Esophagus squamous epithelium (tissue), 5 donors: ENCODE results near the gene ANKRD40. TPM values are rescaled to one million over a fixed set of nuclear protein-coding genes. Genes with fewer than 3 reads are reported as not detected.
A peak's percentile ranks its signal among the peaks of the same experiment; 100 is the strongest.

ENCODE experiments used
- DNase-seq: peaks from one replicate; lab custom pipeline; 2025; lab: John Stamatoyannopoulos, UW
- H3K27ac ChIP-seq, 4 donors: fragments of 200-600 bp; sonication (generic); one replicate each; pipeline ENCODE4 v1.5.1; 2016 to 2019; ENCODE audit warnings: mild to moderate bottlenecking in 1 of 4
- H3K27me3 ChIP-seq, 4 donors: fragments of 200-600 bp; sonication (generic); 1 replicate in 3 of 4; 2 replicates in 1 of 4; pipeline versions ENCODE4 v1.5.1 to v1.6.0; 2017 to 2021; ENCODE audit warnings: antibody characterized with exemption in 1 of 4
- H3K36me3 ChIP-seq, 3 donors: fragments of 200-600 bp; sonication (generic); one replicate each; pipeline ENCODE4 v1.5.1; 2016 to 2019
- H3K4me1 ChIP-seq, 3 donors: fragments of 200-600 bp; sonication (generic); one replicate each; pipeline ENCODE4 v1.5.1; 2017 to 2019
- H3K4me3 ChIP-seq, 4 donors: fragments of 200-600 bp; sonication (generic); 1 replicate in 3 of 4; 2 replicates in 1 of 4; pipeline ENCODE4 v1.5.1; 2016 to 2019; ENCODE audit warnings: mild to moderate bottlenecking in 2 of 4, moderate library complexity in 1 of 4
- H3K9me3 ChIP-seq, 3 donors: fragments of 200-600 bp; sonication (generic); one replicate each; pipeline ENCODE4 v1.5.1; 2016 to 2019
- CTCF ChIP-seq, 6 experiments: fragments of 450-650 bp in 4 of 6; fragments of 200-600 bp in 2 of 6; sonication (generic) in 2 of 6; IDR thresholded peaks; one replicate each; pipeline ENCODE4 v1.5.1; 2016 to 2019; ENCODE audit warnings: antibody characterized with exemption in 6 of 6, mild to moderate bottlenecking in 4 of 6, moderate library complexity in 4 of 6
- POLR2A ChIP-seq, 4 donors: fragments of 450-650 bp; IDR thresholded peaks; one replicate each; pipeline ENCODE4 v1.6.1; 2017; ENCODE audit warnings: antibody characterized with exemption in 4 of 4, mild to moderate bottlenecking in 4 of 4, moderate library complexity in 3 of 4
- WGBS, 2 donors: methylation state at CpG; one replicate each; pipeline ENCODE4 v1.1.5; 2018; 5-methylcytosine and 5-hydroxymethylcytosine counted together
- intact Hi-C: fragments of 100-400 bp; cut with DNase I; formaldehyde crosslinking; loops from one replicate; pipeline ENCODE4 v1.15.0; 2022
- total RNA-seq, 4 donors: library from RNA; depleted of rRNA; stranded (reverse); fragments of >200 nt; gene quantifications; one replicate each; pipeline ENCODE4 v1.1.0, GENCODE V29; 2016
- donor health status: DM: yes; HTN: yes; CAD: no.

ANKRD40 gene
- total RNA-seq, 4 donors from 2014 or later, result 10.7 to 34.9 (median 17.9) TPM

- intact Hi-C loops, result no loop called here
- no peaks in the 10 kb centered on the region for H3K36me3 ChIP-seq
- H3K27ac ChIP-seq, result peak overlapping the region in 1 of 4 donors; percentile 84
- TF ChIP-seq CTCF (IDR thresholded peaks at IDR 0.05) (no peak), POLR2A (IDR thresholded peaks at IDR 0.05) (no peak)
- H3K4me3 ChIP-seq, result no peak overlapping the region
- H3K4me1 ChIP-seq, result peaks cover 24 to 56% (median 38%) of the 10 kb centered on the region in 3 donors
- DNase-seq, result no peak
- H3K9me3 ChIP-seq, result no peaks in the 10 kb centered on the region
- no peaks in the 10 kb centered on the region for H3K27me3 ChIP-seq
- WGBS, 2 donors, result 59 to 85% methylated on average over 4 of the region's 6 CpGs
These were observed 49.1 kb downstream of the ANKRD40 start for GRCh38 chr17:50658616-50659015.

- H3K9me3 ChIP-seq, result no peaks in the 10 kb centered on the region
- intact Hi-C loops, result no loop called here
- no peak overlapping the region for H3K4me3 ChIP-seq
- H3K36me3 ChIP-seq, result no peaks in the 10 kb centered on the region
- H3K4me1 ChIP-seq, result peaks cover 24 to 55% (median 36%) of the 10 kb centered on the region in 3 donors
- no peak overlapping the region for H3K27ac ChIP-seq
- 77 to 80% methylated on average over 3 to 7 of the region's 7 CpGs for WGBS, 2 donors
- DNase-seq, result no peak
- no peak for TF ChIP-seq POLR2A (IDR thresholded peaks at IDR 0.05)
- TF ChIP-seq CTCF (IDR thresholded peaks at IDR 0.05), result no peak
- no peaks in the 10 kb centered on the region for H3K27me3 ChIP-seq
These were observed 50.1 kb downstream of the ANKRD40 start for GRCh38 chr17:50657627-50658026.

GRCh38 chr17:50657054-50657453, 50.7 kb downstream of the ANKRD40 start:
- intact Hi-C loops, result no loop called here
- H3K9me3 ChIP-seq, result no peaks in the 10 kb centered on the region
- no peak for DNase-seq
- no peaks in the 10 kb centered on the region for H3K36me3 ChIP-seq
- WGBS, 2 donors, result 92 to 93% methylated on average over 3 to 6 of the region's 7 CpGs
- no peak overlapping the region for H3K27ac ChIP-seq
- H3K4me1 ChIP-seq, result peaks cover 21 to 49% (median 30%) of the 10 kb centered on the region in 3 donors
- no peaks in the 10 kb centered on the region for H3K27me3 ChIP-seq
- no peak for TF ChIP-seq CTCF (IDR thresholded peaks at IDR 0.05)
- no peak for TF ChIP-seq POLR2A (IDR thresholded peaks at IDR 0.05)
- no peak overlapping the region for H3K4me3 ChIP-seq

GRCh38 chr17:50656509-50656908, 51.2 kb downstream of the ANKRD40 start:
- intact Hi-C loops, result no loop called here
- H3K27ac ChIP-seq, result no peak overlapping the region
- H3K27me3 ChIP-seq, result no peaks in the 10 kb centered on the region
- DNase-seq, result no peak
- H3K4me1 ChIP-seq, result peaks cover 17 to 43% (median 25%) of the 10 kb centered on the region in 3 donors
- no peak for TF ChIP-seq CTCF (IDR thresholded peaks at IDR 0.05)
- TF ChIP-seq POLR2A (IDR thresholded peaks at IDR 0.05), result no peak
- H3K9me3 ChIP-seq, result no peaks in the 10 kb centered on the region
- H3K36me3 ChIP-seq, result no peaks in the 10 kb centered on the region
- 100% methylated on average over 5 of the region's 5 CpGs; no CpG with 5 or more reads in 1 of the 2 donors for WGBS, 2 donors
- no peak overlapping the region for H3K4me3 ChIP-seq

- no peaks in the 10 kb centered on the region for H3K36me3 ChIP-seq
- no peaks in the 10 kb centered on the region for H3K27me3 ChIP-seq
- WGBS, 2 donors, result 77 to 89% methylated on average over 3 of the region's 3 CpGs
- H3K4me3 ChIP-seq, result no peak overlapping the region
- no peaks in the 10 kb centered on the region for H3K9me3 ChIP-seq
- no peak overlapping the region for H3K27ac ChIP-seq
- no peak for DNase-seq
- no peak for TF ChIP-seq POLR2A (IDR thresholded peaks at IDR 0.05)
- no peak for TF ChIP-seq CTCF (IDR thresholded peaks at IDR 0.05)
- intact Hi-C loops, result no loop called here
- peaks cover 0 to 19% (median 5%) of the 10 kb centered on the region in 3 donors for H3K4me1 ChIP-seq
These were observed 54.0 kb downstream of the ANKRD40 start for GRCh38 chr17:50653738-50654137.
